ENCODE results near the gene PDSS2.

- TF ChIP-seq EZH2 (IDR thresholded peaks at IDR 0.05) = no peak
- TF ChIP-seq, protein P1, sequence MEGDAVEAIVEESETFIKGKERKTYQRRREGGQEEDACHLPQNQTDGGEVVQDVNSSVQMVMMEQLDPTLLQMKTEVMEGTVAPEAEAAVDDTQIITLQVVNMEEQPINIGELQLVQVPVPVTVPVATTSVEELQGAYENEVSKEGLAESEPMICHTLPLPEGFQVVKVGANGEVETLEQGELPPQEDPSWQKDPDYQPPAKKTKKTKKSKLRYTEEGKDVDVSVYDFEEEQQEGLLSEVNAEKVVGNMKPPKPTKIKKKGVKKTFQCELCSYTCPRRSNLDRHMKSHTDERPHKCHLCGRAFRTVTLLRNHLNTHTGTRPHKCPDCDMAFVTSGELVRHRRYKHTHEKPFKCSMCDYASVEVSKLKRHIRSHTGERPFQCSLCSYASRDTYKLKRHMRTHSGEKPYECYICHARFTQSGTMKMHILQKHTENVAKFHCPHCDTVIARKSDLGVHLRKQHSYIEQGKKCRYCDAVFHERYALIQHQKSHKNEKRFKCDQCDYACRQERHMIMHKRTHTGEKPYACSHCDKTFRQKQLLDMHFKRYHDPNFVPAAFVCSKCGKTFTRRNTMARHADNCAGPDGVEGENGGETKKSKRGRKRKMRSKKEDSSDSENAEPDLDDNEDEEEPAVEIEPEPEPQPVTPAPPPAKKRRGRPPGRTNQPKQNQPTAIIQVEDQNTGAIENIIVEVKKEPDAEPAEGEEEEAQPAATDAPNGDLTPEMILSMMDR (IDR thresholded peaks at IDR 0.05) = no peak
Observed at GRCh38 chr6:107315114-107315513, 144.2 kb downstream of the PDSS2 start.
